K562 (cell line): ENCODE data around the gene OR51V1. TPM values are rescaled to one million over a fixed set of nuclear protein-coding genes. Genes with fewer than 3 reads are reported as not detected.

ENCODE experiments used
- BRCA1 ChIP-seq, 2 experiments: fragments of 450-650 bp in 1 of 2; sonication (generic) in 1 of 2; formaldehyde crosslinking in 1 of 2; IDR thresholded peaks; 2 replicates each; pipeline versions ENCODE4 v1.5.0 to v1.6.1; 2017 to 2020; ENCODE audit warnings: mild to moderate bottlenecking in 1 of 2, missing genetic modification reagents in 1 of 2
- CBX3 ChIP-seq, 2 experiments: IDR thresholded peaks; 1 replicate in 1 of 2; 2 replicates in 1 of 2; pipeline ENCODE4 v1.6.1; 2012; ENCODE audit warnings: inconsistent platforms in 2 of 2, low read length in 2 of 2, borderline replicate concordance in 1 of 2, control low read depth in 1 of 2
- CXXC5 ChIP-seq: fragments of 250-450 bp; sonication (Bioruptor Pico); IDR thresholded peaks from 2 replicates; pipeline ENCODE4 v1.8.0; 2022; ENCODE audit warnings: inconsistent platforms, mild to moderate bottlenecking, moderate library complexity
- DEAF1 ChIP-seq: fragments of 450-650 bp; formaldehyde crosslinking; IDR thresholded peaks from 2 replicates; pipeline ENCODE4 v1.4.0; 2020; ENCODE audit warnings: mild to moderate bottlenecking, moderate library complexity
- ETS2 ChIP-seq: IDR thresholded peaks from 2 replicates; pipeline ENCODE4 v1.6.1; 2016; ENCODE audit warnings: borderline replicate concordance, missing genetic modification characterization, mild to moderate bottlenecking, moderate library complexity, missing compliant biosample characterization; ENCODE audit not compliant: poor library complexity, severe bottlenecking
- FOXA3 ChIP-seq, 2 experiments: fragments of 450-650 bp in 1 of 2; sonication (generic) in 1 of 2; formaldehyde crosslinking; IDR thresholded peaks in 1 of 2; conservative IDR thresholded peaks in 1 of 2; 2 replicates each; pipeline versions ENCODE4 v1.4.0 to v1.8.0; 2020 to 2022; ENCODE audit warnings: mild to moderate bottlenecking in 2 of 2, missing genetic modification reagents in 1 of 2
- HCFC1 ChIP-seq: IDR thresholded peaks from 2 replicates; pipeline ENCODE4 v1.6.1; 2012; ENCODE audit warnings: low read depth, low read length, improper control_type of control experiment
- HDAC1 ChIP-seq, 2 experiments: fragments of 450-650 bp; IDR thresholded peaks; 2 replicates each; pipeline ENCODE4 v1.6.1; 2016 to 2017; ENCODE audit warnings: inconsistent platforms in 1 of 2, mild to moderate bottlenecking in 1 of 2, moderate library complexity in 1 of 2
- JUN ChIP-seq, 2 experiments: sonication (generic) in 1 of 2; formaldehyde crosslinking in 1 of 2; IDR thresholded peaks; 2 replicates each; pipeline versions ENCODE4 v1.6.1 to v1.8.0; 2012 to 2022; ENCODE audit warnings: borderline replicate concordance in 2 of 2, mild to moderate bottlenecking in 2 of 2, improper control_type of control experiment in 1 of 2, low read depth in 1 of 2, low read length in 1 of 2, missing genetic modification reagents in 1 of 2
- KLF13 ChIP-seq: fragments of 450-650 bp; IDR thresholded peaks from 2 replicates; pipeline ENCODE4 v1.6.1; 2016; ENCODE audit warnings: missing genetic modification characterization, low read depth, mild to moderate bottlenecking, missing compliant biosample characterization, moderate library complexity, borderline replicate concordance
- KLF6 ChIP-seq: fragments of 250-450 bp; sonication (Bioruptor Pico); IDR thresholded peaks from 2 replicates; pipeline ENCODE4 v1.4.0; 2020; ENCODE audit warnings: mild to moderate bottlenecking, moderate library complexity, borderline replicate concordance
- LEF1 ChIP-seq: fragments of 450-650 bp; IDR thresholded peaks from 2 replicates; pipeline ENCODE4 v1.6.1; 2016; ENCODE audit warnings: mild to moderate bottlenecking
- MBD2 ChIP-seq: sonication (generic); IDR thresholded peaks from 2 replicates; pipeline ENCODE4 v1.6.1; 2016; ENCODE audit warnings: low read depth, borderline replicate concordance
- MEIS2 ChIP-seq: fragments of 450-650 bp; IDR thresholded peaks from 2 replicates; pipeline ENCODE4 v1.6.1; 2014; ENCODE audit warnings: mild to moderate bottlenecking; ENCODE audit not compliant: partially characterized antibody
- NRF1 ChIP-seq, 2 experiments: fragments of 450-650 bp; IDR thresholded peaks in 1 of 2; conservative IDR thresholded peaks in 1 of 2; 2 replicates each; pipeline ENCODE4 v1.6.1; 2014; ENCODE audit warnings: mild to moderate bottlenecking in 2 of 2
- NUFIP1 ChIP-seq: fragments of 450-650 bp; IDR thresholded peaks from 2 replicates; pipeline ENCODE4 v1.6.1; 2018; ENCODE audit not compliant: partially characterized antibody
- RAD21 ChIP-seq, 2 experiments: fragments of 250-450 bp in 1 of 2; fragments of 450-650 bp in 1 of 2; sonication (Bioruptor Pico) in 1 of 2; formaldehyde crosslinking in 1 of 2; IDR thresholded peaks in 1 of 2; conservative IDR thresholded peaks in 1 of 2; 2 replicates each; pipeline versions ENCODE4 v1.4.0 to v1.8.0; 2020 to 2022; ENCODE audit warnings: mild to moderate bottlenecking in 2 of 2, moderate library complexity in 1 of 2
- SMARCA4 ChIP-seq: fragments of 450-650 bp; IDR thresholded peaks from 2 replicates; pipeline ENCODE4 v1.6.1; 2016
- SP1 ChIP-seq: sonication (generic); formaldehyde crosslinking; IDR thresholded peaks from 2 replicates; pipeline ENCODE4 v1.8.1; 2022; ENCODE audit warnings: mild to moderate bottlenecking, missing genetic modification reagents
- SRSF9 ChIP-seq: fragments of 200-400 bp; formaldehyde crosslinking; IDR thresholded peaks from 2 replicates; pipeline ENCODE4 v1.6.1; 2017; ENCODE audit warnings: low read depth, low read length, borderline replicate concordance
- TAF1 ChIP-seq: IDR thresholded peaks from 2 replicates; pipeline ENCODE4 v1.6.1; 2011; ENCODE audit warnings: mild to moderate bottlenecking, low read length, moderate library complexity; ENCODE audit not compliant: insufficient read depth, control insufficient read depth, severe bottlenecking; ENCODE audit errors: extremely low read depth
- ZNF121 ChIP-seq: sonication (generic); formaldehyde crosslinking; conservative IDR thresholded peaks from 2 replicates; pipeline ENCODE4 v1.8.0; 2022; ENCODE audit warnings: missing genetic modification reagents
- polyA plus RNA-seq, 8 experiments: library from polyadenylated mRNA; depleted of rRNA in 4 of 8; stranded (reverse) in 5 of 8; unstranded in 3 of 8; fragments of >200 nt; fragmentation: Nextera tagmentation in 2 of 8; fragmentation: Illumina TruSeq in 1 of 8; extraction: Ambion mirVana in 2 of 8; extraction: Trizol in 1 of 8; gene quantifications; 2 replicates each; pipeline versions ENCODE4 v1.2.1 to v1.2.3, GENCODE V29; 2011 to 2014; ENCODE audit warnings: inconsistent platforms in 1 of 8, missing spikeins in 1 of 8
- total RNA-seq, 7 experiments: library from RNA; depleted of rRNA in 6 of 7; stranded (reverse); fragments of >200 nt in 6 of 7; fragmentation: Illumina TruSeq in 2 of 7; extraction: Trizol in 2 of 7; gene quantifications; 2 replicates each; pipeline versions ENCODE4 v1.2.1 to v1.2.3, GENCODE V29; 2011 to 2021; ENCODE audit warnings: low replicate concordance in 1 of 7
- TF ChIP-seq, protein P1 (sequence below): IDR thresholded peaks from 2 replicates; pipeline ENCODE4 v1.6.1; 2012; ENCODE audit warnings: low read depth, low read length, improper control_type of control experiment, borderline replicate concordance
- TF ChIP-seq, protein P2 (sequence below): fragments of 450-650 bp; IDR thresholded peaks from 2 replicates; pipeline ENCODE4 v1.6.1; 2016

OR51V1 gene
- total and polyA plus RNA-seq, 9 of the 15 experiments (the other 6 are each of a cell fraction or from before 2014, with no cell fraction given): not detected

DNA sequence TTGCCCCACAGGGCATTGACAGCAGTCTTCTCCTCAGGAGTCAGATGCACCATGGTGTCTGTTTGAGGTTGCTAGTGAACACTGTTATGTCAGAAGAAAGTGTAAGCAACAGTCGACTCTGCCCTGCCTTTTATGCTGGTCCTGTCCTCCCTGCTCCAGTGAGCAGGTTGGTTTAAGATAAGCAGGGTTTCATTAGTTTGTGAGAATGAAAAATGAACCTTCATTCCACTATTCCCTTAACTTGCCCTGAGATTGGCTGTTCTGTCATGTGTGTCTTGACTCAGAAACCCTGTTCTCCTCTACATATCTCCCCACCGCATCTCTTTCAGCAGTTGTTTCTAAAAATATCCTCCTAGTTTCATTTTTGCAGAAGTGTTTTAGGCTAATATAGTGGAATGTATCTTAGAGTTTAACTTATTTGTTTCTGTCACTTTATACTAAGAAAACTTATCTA is 33.9 kb upstream of the OR51V1 start, which contains the start of gene HBD (continued):
- no peak for TF ChIP-seq MBD2
- TF ChIP-seq KLF6: no peak
- no peak for TF ChIP-seq NUFIP1
- TF ChIP-seq CXXC5 (CRISPR knock-in tag): peak; percentile 48; the same call in 1 of the 2 replicates
- TF ChIP-seq CBX3 (IDR thresholded peaks at IDR 0.05; ENCODE audit: borderline replicate concordance in 1 of 2, low read length in 2 of 2): peak in 1 of 2 experiments; percentile 49; a peak in 1 of 3 replicates
- no peak for TF ChIP-seq SP1 (CRISPR knock-in tag)
- no peak for TF ChIP-seq ZNF121 (CRISPR knock-in tag)
- no peak for TF ChIP-seq SRSF9
- TF ChIP-seq, protein P1, sequence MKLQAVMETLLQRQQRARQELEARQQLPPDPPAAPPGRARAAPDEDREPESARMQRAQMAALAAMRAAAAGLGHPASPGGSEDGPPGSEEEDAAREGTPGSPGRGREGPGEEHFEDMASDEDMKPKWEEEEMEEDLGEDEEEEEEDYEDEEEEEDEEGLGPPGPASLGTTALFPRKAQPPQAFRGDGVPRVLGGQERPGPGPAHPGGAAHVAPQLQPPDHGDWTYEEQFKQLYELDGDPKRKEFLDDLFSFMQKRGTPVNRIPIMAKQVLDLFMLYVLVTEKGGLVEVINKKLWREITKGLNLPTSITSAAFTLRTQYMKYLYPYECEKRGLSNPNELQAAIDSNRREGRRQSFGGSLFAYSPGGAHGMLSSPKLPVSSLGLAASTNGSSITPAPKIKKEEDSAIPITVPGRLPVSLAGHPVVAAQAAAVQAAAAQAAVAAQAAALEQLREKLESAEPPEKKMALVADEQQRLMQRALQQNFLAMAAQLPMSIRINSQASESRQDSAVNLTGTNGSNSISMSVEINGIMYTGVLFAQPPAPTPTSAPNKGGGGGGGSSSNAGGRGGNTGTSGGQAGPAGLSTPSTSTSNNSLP: no peak
- TF ChIP-seq SMARCA4: peak; percentile 69; the same call in 1 of the 2 replicates
- peak in 1 of 2 experiments; percentile 11; a peak in 1 of 4 replicates for TF ChIP-seq RAD21 (CRISPR knock-in tag; conservative IDR thresholded peaks at IDR 0.05 in 1 of 2, IDR thresholded peaks at IDR 0.05 in 1 of 2)
- no peak for TF ChIP-seq ETS2 (tag)
- peak; percentile 79 for TF ChIP-seq LEF1
- TF ChIP-seq FOXA3 (CRISPR knock-in tag; conservative IDR thresholded peaks at IDR 0.05 in 1 of 2, IDR thresholded peaks at IDR 0.05 in 1 of 2): no peak
- 0 out of 4 replicates have a peak, but pooled peaks of 1 of the 2 experiments have one; percentile 15 for TF ChIP-seq HDAC1 (IDR thresholded peaks at IDR 0.05)
- TF ChIP-seq JUN (IDR thresholded peaks at IDR 0.05; ENCODE audit: borderline replicate concordance, low read depth, low read length): no peak
- TF ChIP-seq JUN (CRISPR knock-in tag; IDR thresholded peaks at IDR 0.05; ENCODE audit: borderline replicate concordance): no peak
- TF ChIP-seq HCFC1: no peak
- TF ChIP-seq DEAF1: no peak
- no peak for TF ChIP-seq TAF1
- TF ChIP-seq NRF1 (conservative IDR thresholded peaks at IDR 0.05 in 1 of 2, IDR thresholded peaks at IDR 0.05 in 1 of 2): 0 out of 4 replicates have a peak, but pooled peaks of 1 of the 2 experiments have one; percentile 22
- no peak for TF ChIP-seq BRCA1 (IDR thresholded peaks at IDR 0.05)
- TF ChIP-seq BRCA1 (CRISPR knock-in tag; IDR thresholded peaks at IDR 0.05): no peak
- peak; percentile 92 for TF ChIP-seq MEIS2
- TF ChIP-seq KLF13 (tag): no peak
- TF ChIP-seq, protein P2, sequence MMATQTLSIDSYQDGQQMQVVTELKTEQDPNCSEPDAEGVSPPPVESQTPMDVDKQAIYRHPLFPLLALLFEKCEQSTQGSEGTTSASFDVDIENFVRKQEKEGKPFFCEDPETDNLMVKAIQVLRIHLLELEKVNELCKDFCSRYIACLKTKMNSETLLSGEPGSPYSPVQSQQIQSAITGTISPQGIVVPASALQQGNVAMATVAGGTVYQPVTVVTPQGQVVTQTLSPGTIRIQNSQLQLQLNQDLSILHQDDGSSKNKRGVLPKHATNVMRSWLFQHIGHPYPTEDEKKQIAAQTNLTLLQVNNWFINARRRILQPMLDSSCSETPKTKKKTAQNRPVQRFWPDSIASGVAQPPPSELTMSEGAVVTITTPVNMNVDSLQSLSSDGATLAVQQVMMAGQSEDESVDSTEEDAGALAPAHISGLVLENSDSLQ: peak; percentile 68
